K562 (cell line): ENCODE data around the gene CRY2. TPM values are rescaled to one million over a fixed set of nuclear protein-coding genes. Genes with fewer than 3 reads are reported as not detected.
A peak's percentile ranks its signal among the peaks of the same experiment; 100 is the strongest.

Source experiments
- ADNP ChIP-seq: fragments of 200-800 bp; sonication (Bioruptor generic); IDR thresholded peaks from 2 replicates; pipeline ENCODE4 v1.6.1; 2016; ENCODE audit warnings: missing genetic modification characterization, missing compliant biosample characterization
- BRD4 ChIP-seq: fragments of 200-600 bp; sonication (generic); IDR thresholded peaks from 2 replicates; pipeline ENCODE4 v1.6.1; 2017; ENCODE audit warnings: inconsistent platforms
- ESRRB ChIP-seq: fragments of 250-450 bp; sonication (Bioruptor Pico); IDR thresholded peaks from 2 replicates; pipeline ENCODE4 v1.5.0; 2020; ENCODE audit warnings: mild to moderate bottlenecking, moderate library complexity, borderline replicate concordance
- HMGN3 ChIP-seq: IDR thresholded peaks from 2 replicates; pipeline ENCODE4 v1.6.1; 2011; ENCODE audit warnings: borderline replicate concordance, low read depth, mild to moderate bottlenecking, mixed read lengths, low read length; ENCODE audit not compliant: insufficient read length; ENCODE audit errors: extremely low read depth
- KDM2B ChIP-seq: fragments of 250-450 bp; sonication (Bioruptor Pico); IDR thresholded peaks from 2 replicates; pipeline ENCODE4 v1.8.0; 2021; ENCODE audit warnings: mild to moderate bottlenecking, moderate library complexity
- KLF10 ChIP-seq: fragments of 250-450 bp; sonication (Bioruptor Pico); IDR thresholded peaks from 2 replicates; pipeline ENCODE4 v1.6.1; 2021; ENCODE audit warnings: matching md5 sums
- MYC ChIP-seq, 2 experiments: fragments of 250-450 bp in 1 of 2; sonication (Bioruptor Pico) in 1 of 2; IDR thresholded peaks; 2 replicates each; pipeline versions ENCODE4 v1.5.1 to v1.6.1; 2012 to 2021; ENCODE audit warnings: low read depth in 2 of 2, borderline replicate concordance in 1 of 2, improper control_type of control experiment in 1 of 2, low read length in 1 of 2, mild to moderate bottlenecking in 1 of 2, moderate library complexity in 1 of 2
- NFXL1 ChIP-seq: fragments of 450-650 bp; formaldehyde crosslinking; IDR thresholded peaks from 2 replicates; pipeline ENCODE4 v1.4.0; 2021; ENCODE audit warnings: mild to moderate bottlenecking
- NR2C2 ChIP-seq, 2 experiments: fragments of 200-800 bp in 1 of 2; sonication (Bioruptor generic) in 1 of 2; sonication (generic) in 1 of 2; formaldehyde crosslinking in 1 of 2; IDR thresholded peaks; 2 replicates each; pipeline versions ENCODE4 v1.6.1 to v1.8.0; 2016 to 2022; ENCODE audit warnings: mild to moderate bottlenecking in 1 of 2, missing compliant biosample characterization in 1 of 2, missing genetic modification characterization in 1 of 2, missing genetic modification reagents in 1 of 2
- PHF8 ChIP-seq: fragments of 200-600 bp; sonication (generic); IDR thresholded peaks from 2 replicates; pipeline ENCODE4 v1.6.1; 2012; ENCODE audit warnings: mixed run types, mild to moderate bottlenecking, inconsistent platforms, low read length, moderate library complexity, borderline replicate concordance
- RBM22 ChIP-seq: fragments of 200-400 bp; formaldehyde crosslinking; IDR thresholded peaks from 2 replicates; pipeline ENCODE4 v1.6.1; 2018; ENCODE audit warnings: low read length, low read depth; ENCODE audit not compliant: poor library complexity, severe bottlenecking
- RFX5 ChIP-seq: IDR thresholded peaks from 2 replicates; pipeline ENCODE4 v1.6.1; 2011; ENCODE audit warnings: low read depth, mild to moderate bottlenecking, improper control_type of control experiment, low read length
- RFX7 ChIP-seq: fragments of 250-450 bp; sonication (Bioruptor Pico); IDR thresholded peaks from 2 replicates; pipeline ENCODE4 v1.5.1; 2021; ENCODE audit warnings: mild to moderate bottlenecking
- TAF1 ChIP-seq: IDR thresholded peaks from 2 replicates; pipeline ENCODE4 v1.6.1; 2011; ENCODE audit warnings: mild to moderate bottlenecking, low read length, moderate library complexity; ENCODE audit not compliant: insufficient read depth, control insufficient read depth, severe bottlenecking; ENCODE audit errors: extremely low read depth
- TEAD4 ChIP-seq, 2 experiments: sonication (generic) in 1 of 2; formaldehyde crosslinking in 1 of 2; IDR thresholded peaks; 2 replicates each; pipeline versions ENCODE4 v1.6.1 to v1.8.0; 2012 to 2022; ENCODE audit warnings: borderline replicate concordance in 1 of 2, inconsistent platforms in 1 of 2, low read length in 1 of 2, mild to moderate bottlenecking in 1 of 2, missing genetic modification reagents in 1 of 2
- ZBTB8A ChIP-seq: fragments of 450-650 bp; IDR thresholded peaks from 2 replicates; pipeline ENCODE4 v1.6.1; 2018; ENCODE audit warnings: mild to moderate bottlenecking, moderate library complexity; ENCODE audit not compliant: partially characterized antibody
- ZNF263 ChIP-seq: sonication (generic); formaldehyde crosslinking; IDR thresholded peaks from 2 replicates; pipeline ENCODE4 v1.8.0; 2022; ENCODE audit warnings: mild to moderate bottlenecking, missing genetic modification reagents, borderline replicate concordance
- polyA plus RNA-seq, 8 experiments: library from polyadenylated mRNA; depleted of rRNA in 4 of 8; stranded (reverse) in 5 of 8; unstranded in 3 of 8; fragments of >200 nt; fragmentation: Nextera tagmentation in 2 of 8; fragmentation: Illumina TruSeq in 1 of 8; extraction: Ambion mirVana in 2 of 8; extraction: Trizol in 1 of 8; gene quantifications; 2 replicates each; pipeline versions ENCODE4 v1.2.1 to v1.2.3, GENCODE V29; 2011 to 2014; ENCODE audit warnings: inconsistent platforms in 1 of 8, missing spikeins in 1 of 8
- total RNA-seq, 7 experiments: library from RNA; depleted of rRNA in 6 of 7; stranded (reverse); fragments of >200 nt in 6 of 7; fragmentation: Illumina TruSeq in 2 of 7; extraction: Trizol in 2 of 7; gene quantifications; 2 replicates each; pipeline versions ENCODE4 v1.2.1 to v1.2.3, GENCODE V29; 2011 to 2021; ENCODE audit warnings: low replicate concordance in 1 of 7
- TF ChIP-seq, protein P1 (sequence below): fragments of 250-450 bp; sonication (Bioruptor Pico); IDR thresholded peaks from 2 replicates; pipeline ENCODE4 v1.8.0; 2022; ENCODE audit warnings: inconsistent platforms
- TF ChIP-seq, protein P2 (sequence below): sonication (generic); formaldehyde crosslinking; IDR thresholded peaks from 2 replicates; pipeline ENCODE4 v1.8.0; 2023; ENCODE audit warnings: mild to moderate bottlenecking, missing genetic modification reagents
- TF ChIP-seq, protein P3 (sequence below): fragments of 250-450 bp; sonication (Bioruptor Pico); IDR thresholded peaks from 2 replicates; pipeline ENCODE4 v1.8.0; 2021; ENCODE audit warnings: borderline replicate concordance, mild to moderate bottlenecking, moderate library complexity; ENCODE audit not compliant: poor library complexity, severe bottlenecking
- TF ChIP-seq, protein P4 (sequence below): fragments of 250-450 bp; sonication (Bioruptor Pico); IDR thresholded peaks from 2 replicates; pipeline ENCODE4 v1.8.0; 2021; ENCODE audit warnings: moderate library complexity, mild to moderate bottlenecking, inconsistent platforms

Gene CRY2
- total and polyA plus RNA-seq, 9 of the 15 experiments (the other 6 are each of a cell fraction or from before 2014, with no cell fraction given) = 2.3 to 23.9 (median 14.8) TPM

DNA sequence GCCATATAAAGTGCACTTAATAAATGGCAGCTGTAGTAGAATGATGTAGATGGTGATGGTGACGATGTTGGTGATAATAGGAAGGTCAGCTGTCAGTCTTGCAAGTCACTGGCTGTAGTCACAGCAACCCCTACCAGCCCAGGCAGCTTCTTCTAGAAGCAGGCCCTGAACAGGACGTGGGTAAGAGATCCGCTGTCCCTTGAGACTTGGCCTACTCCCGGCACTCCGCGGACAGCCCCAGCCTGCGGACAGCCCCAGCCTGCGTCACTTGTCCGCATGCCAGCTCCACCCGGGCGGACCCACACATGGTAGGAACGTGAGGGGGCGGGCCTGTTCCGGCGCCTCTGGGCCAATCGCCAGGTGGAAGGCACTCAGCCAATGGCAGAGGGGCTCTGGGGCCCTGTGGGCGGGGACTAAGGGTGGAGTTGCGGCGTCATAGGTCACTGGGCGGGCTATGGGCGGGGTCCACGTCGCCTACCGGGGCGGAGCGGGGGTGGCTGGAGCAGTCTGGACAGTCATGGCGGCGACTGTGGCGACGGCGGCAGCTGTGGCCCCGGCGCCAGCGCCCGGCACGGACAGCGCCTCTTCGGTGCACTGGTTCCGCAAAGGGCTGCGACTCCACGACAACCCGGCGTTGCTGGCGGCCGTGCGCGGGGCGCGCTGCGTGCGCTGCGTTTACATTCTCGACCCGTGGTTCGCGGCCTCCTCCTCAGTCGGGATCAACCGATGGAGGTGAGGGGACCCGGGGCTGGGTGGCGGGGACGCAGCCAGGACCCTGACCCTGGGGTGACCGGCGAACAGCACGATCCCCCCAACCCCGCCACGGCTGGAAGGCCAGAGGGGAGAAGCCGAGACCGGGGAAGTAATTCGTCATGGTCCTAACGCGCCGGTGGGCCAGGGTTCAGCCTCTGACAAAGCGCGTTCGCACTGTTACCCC lies at the start of gene CRY2 (continued):
- TF ChIP-seq, protein P1, sequence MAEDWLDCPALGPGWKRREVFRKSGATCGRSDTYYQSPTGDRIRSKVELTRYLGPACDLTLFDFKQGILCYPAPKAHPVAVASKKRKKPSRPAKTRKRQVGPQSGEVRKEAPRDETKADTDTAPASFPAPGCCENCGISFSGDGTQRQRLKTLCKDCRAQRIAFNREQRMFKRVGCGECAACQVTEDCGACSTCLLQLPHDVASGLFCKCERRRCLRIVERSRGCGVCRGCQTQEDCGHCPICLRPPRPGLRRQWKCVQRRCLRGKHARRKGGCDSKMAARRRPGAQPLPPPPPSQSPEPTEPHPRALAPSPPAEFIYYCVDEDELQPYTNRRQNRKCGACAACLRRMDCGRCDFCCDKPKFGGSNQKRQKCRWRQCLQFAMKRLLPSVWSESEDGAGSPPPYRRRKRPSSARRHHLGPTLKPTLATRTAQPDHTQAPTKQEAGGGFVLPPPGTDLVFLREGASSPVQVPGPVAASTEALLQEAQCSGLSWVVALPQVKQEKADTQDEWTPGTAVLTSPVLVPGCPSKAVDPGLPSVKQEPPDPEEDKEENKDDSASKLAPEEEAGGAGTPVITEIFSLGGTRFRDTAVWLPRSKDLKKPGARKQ (CRISPR knock-in tag) = no peak
- no peak for TF ChIP-seq KLF10
- no peak for TF ChIP-seq ADNP (tag)
- no peak for TF ChIP-seq ZNF263 (CRISPR knock-in tag)
- TF ChIP-seq RFX5 = no peak
- peak; percentile 84 for TF ChIP-seq HMGN3
- TF ChIP-seq, protein P2, sequence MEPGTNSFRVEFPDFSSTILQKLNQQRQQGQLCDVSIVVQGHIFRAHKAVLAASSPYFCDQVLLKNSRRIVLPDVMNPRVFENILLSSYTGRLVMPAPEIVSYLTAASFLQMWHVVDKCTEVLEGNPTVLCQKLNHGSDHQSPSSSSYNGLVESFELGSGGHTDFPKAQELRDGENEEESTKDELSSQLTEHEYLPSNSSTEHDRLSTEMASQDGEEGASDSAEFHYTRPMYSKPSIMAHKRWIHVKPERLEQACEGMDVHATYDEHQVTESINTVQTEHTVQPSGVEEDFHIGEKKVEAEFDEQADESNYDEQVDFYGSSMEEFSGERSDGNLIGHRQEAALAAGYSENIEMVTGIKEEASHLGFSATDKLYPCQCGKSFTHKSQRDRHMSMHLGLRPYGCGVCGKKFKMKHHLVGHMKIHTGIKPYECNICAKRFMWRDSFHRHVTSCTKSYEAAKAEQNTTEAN (CRISPR knock-in tag) = peak; percentile 49; the same call in 1 of the 2 replicates
- TF ChIP-seq BRD4 = no peak
- 0 out of 2 replicates have a peak, but pooled peaks have one; percentile 64 for TF ChIP-seq KDM2B (CRISPR knock-in tag)
- TF ChIP-seq ZBTB8A = no peak
- TF ChIP-seq RBM22 = peak; percentile 57
- TF ChIP-seq, protein P3, sequence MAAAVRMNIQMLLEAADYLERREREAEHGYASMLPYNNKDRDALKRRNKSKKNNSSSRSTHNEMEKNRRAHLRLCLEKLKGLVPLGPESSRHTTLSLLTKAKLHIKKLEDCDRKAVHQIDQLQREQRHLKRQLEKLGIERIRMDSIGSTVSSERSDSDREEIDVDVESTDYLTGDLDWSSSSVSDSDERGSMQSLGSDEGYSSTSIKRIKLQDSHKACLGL = no peak
- peak; percentile 29; the same call in 1 of the 2 replicates for TF ChIP-seq TEAD4 (IDR thresholded peaks at IDR 0.05; ENCODE audit: low read length)
- TF ChIP-seq TEAD4 (CRISPR knock-in tag; IDR thresholded peaks at IDR 0.05; ENCODE audit: borderline replicate concordance) = peak; percentile 96; the same call in 1 of the 2 replicates
- TF ChIP-seq NR2C2 (CRISPR knock-in tag; IDR thresholded peaks at IDR 0.05) = peak; percentile 91
- peak; percentile 98 for TF ChIP-seq NR2C2 (tag; IDR thresholded peaks at IDR 0.05)
- TF ChIP-seq MYC (IDR thresholded peaks at IDR 0.05; ENCODE audit: low read depth, low read length) = peak; percentile 73; the same call in 1 of the 2 replicates
- no peak for TF ChIP-seq MYC (CRISPR knock-in tag; IDR thresholded peaks at IDR 0.05; ENCODE audit: borderline replicate concordance, low read depth)
- peak; percentile 95 for TF ChIP-seq TAF1
- TF ChIP-seq NFXL1 (CRISPR knock-in tag) = no peak
- TF ChIP-seq, protein P4, sequence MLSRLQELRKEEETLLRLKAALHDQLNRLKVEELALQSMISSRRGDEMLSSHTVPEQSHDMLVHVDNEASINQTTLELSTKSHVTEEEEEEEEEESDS (CRISPR knock-in tag) = no peak
- TF ChIP-seq PHF8 = peak; percentile 94; the same call in 1 of the 2 replicates
- no peak for TF ChIP-seq ESRRB (CRISPR knock-in tag)
- TF ChIP-seq RFX7 (CRISPR knock-in tag) = no peak
